ENCODE measurements around the gene RAPGEF2.

DNA sequence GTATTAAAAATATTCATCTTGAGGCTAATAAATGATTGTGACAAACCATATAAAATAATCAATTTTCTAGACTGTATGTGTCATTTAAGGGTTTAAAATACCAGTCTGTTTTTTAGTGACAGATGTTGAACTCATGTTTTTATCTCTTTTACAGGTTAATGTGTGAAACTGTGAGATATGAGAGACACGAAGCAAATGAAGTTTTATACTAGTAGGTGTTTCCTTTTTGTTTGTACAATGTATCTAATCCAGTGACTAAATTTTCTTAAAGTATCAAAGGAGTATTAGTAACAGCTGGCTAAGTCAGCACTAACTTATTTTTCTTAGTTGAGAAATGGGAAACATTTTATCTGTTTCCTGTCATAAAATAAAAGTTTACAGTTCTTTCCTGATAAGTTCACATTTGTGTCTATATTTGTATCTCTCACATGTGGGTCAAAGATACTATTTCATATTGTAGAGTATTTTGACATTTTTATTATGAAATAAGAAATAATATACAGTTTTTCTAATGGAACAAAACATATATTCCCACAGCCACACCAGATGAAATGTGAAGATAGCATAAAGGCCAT, 90.3 kb downstream of the RAPGEF2 start:
- TF ChIP-seq FOXM1 (IDR thresholded peaks at IDR 0.05; ENCODE audit: borderline replicate concordance) (no peak), HDGF (IDR thresholded peaks at IDR 0.05; ENCODE audit: borderline replicate concordance) (no peak), ARNT (IDR thresholded peaks at IDR 0.05) (no peak), CTBP1 (IDR thresholded peaks at IDR 0.05; ENCODE audit: borderline replicate concordance) (no peak), LEF1 (IDR thresholded peaks at IDR 0.05; ENCODE audit: borderline replicate concordance) (no peak)
